Uterus (tissue), 2 donors: Measurements from ENCODE around the gene SLC38A5.
"Not testable (repeated sequence)": the region's sequence is repeated elsewhere in the genome, so short reads cannot be mapped to it uniquely, and the experiment has no call there.

Source experiments
- CTCF ChIP-seq, 4 experiments: fragments of 200-600 bp in 2 of 4; fragments of 450-650 bp in 2 of 4; sonication (generic) in 2 of 4; IDR thresholded peaks; one replicate each; pipeline ENCODE4 v1.5.1; 2016 to 2019; ENCODE audit warnings: antibody characterized with exemption in 4 of 4, mild to moderate bottlenecking in 2 of 4, moderate library complexity in 1 of 4
- POLR2A ChIP-seq, 2 donors: fragments of 450-650 bp; IDR thresholded peaks; one replicate each; pipeline ENCODE4 v1.6.1; 2016; ENCODE audit warnings: antibody characterized with exemption in 2 of 2, mild to moderate bottlenecking in 1 of 2, moderate library complexity in 1 of 2

DNA sequence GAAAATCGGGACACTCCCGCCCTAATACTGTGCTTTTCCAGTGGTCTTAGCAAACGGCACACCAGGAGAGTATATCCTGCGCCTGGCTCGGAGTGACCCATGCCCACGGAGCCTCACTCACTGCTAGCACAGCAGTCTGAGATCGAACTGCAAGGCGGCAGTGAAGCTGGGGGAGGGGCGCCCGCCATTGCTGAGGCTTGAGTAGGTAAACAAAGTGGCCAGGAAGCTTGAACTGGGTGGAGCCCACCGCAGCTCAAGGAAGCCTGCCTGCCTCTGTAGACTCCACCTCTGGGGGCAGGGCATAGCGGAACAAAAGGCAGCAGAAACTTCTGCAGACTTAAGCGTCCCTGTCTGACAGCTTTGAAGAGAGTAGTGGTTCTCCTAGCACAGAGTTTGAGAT is 36.3 kb downstream of the SLC38A5 start:
- not testable (repeated sequence) for TF ChIP-seq POLR2A, CTCF (IDR thresholded peaks at IDR 0.05)
